Mammary epithelial cell (primary cell): ENCODE data around the gene TAPBPL.

Experiments used
- CTCF ChIP-seq, 2 donors: IDR thresholded peaks in 1 of 2; conservative IDR thresholded peaks in 1 of 2; 2 replicates each; pipeline ENCODE4 v1.5.1; 2011 to 2012; ENCODE audit warnings: inconsistent platforms in 2 of 2, low read length in 2 of 2, mild to moderate bottlenecking in 2 of 2, control low read depth in 1 of 2, low read depth in 1 of 2; ENCODE audit not compliant: insufficient read depth in 1 of 2; ENCODE audit errors: extremely low read depth in 1 of 2
- EZH2 ChIP-seq: IDR thresholded peaks from 2 replicates; pipeline ENCODE4 v1.6.1; 2012; ENCODE audit warnings: low read length, inconsistent platforms, borderline replicate concordance

DNA sequence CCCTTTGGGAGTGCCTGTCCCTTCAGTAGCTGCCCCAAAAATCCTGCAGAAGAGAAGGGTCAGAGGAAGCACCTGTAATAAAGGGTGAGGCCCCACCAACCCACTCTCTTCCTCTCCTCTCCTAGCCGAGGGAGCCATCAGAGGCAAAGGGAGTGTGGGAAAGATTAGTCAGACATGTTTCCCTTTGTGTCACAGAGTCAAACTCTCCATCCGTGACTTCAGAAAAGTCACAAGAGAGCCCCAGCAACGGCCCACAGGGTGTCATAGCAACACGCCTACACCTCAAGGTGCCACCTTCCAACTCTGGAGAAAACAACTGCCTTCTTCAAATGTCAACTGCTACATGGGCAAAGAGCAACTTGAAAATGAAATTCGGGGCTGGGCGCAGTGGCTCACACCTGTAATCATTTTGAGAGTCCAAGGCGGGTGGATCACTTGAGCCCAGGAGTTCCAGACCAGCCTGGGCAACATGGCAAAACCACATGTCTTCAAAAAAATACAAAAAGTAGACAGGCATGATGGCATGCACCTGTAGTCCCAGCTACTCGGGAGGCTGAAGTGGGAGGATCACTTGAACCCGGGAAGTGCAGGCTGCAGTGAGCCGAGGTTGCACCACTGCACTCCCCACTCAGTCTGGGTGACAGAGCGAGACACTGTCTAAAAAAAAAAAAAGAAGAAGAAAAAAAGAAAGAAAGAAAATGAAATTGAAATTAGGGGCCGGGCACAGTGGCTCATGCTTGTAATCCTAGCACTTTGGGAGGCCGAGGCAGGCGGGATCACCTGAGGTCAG lies 24.8 kb upstream of the TAPBPL start:
- no peak for TF ChIP-seq CTCF (conservative IDR thresholded peaks at IDR 0.05 in 1 of 2, IDR thresholded peaks at IDR 0.05 in 1 of 2; ENCODE audit: extremely low read depth in 1 of 2, insufficient read depth in 1 of 2, low read depth in 1 of 2, low read length in 2 of 2)
- TF ChIP-seq EZH2, result no peak
